Eye (tissue), 1 donor: Measurements from ENCODE around the gene NCAPD3.

ENCODE experiments used
- DNase-seq: peaks from one replicate; pipeline ENCODE4 v3.0.0-alpha.2; 2015

NCAPD3 gene

GRCh38 chr11:134157451-134157850, 66.3 kb downstream of the NCAPD3 start:
- no peak for DNase-seq

- DNase-seq = no peak
These were observed 67.6 kb downstream of the NCAPD3 start for GRCh38 chr11:134155946-134156865.

GRCh38 chr11:134155456-134155855, 68.3 kb downstream of the NCAPD3 start:
- no peak for DNase-seq

- no peak for DNase-seq
These were observed 69.3 kb downstream of the NCAPD3 start for GRCh38 chr11:134154441-134154840.

- DNase-seq = no peak
These were observed 70.4 kb downstream of the NCAPD3 start for GRCh38 chr11:134153147-134153905.

GRCh38 chr11:134152696-134153095, 71.1 kb downstream of the NCAPD3 start:
- DNase-seq = no peak

- no peak for DNase-seq
These were observed 72.6 kb downstream of the NCAPD3 start for GRCh38 chr11:134151083-134151747.

- DNase-seq = no peak
These were observed 73.4 kb downstream of the NCAPD3 start for GRCh38 chr11:134150195-134150903.

- no peak for DNase-seq
These were observed 74.4 kb downstream of the NCAPD3 start for GRCh38 chr11:134149371-134149770.

- DNase-seq = no peak
These were observed 77.2 kb downstream of the NCAPD3 start for GRCh38 chr11:134146598-134146997.

- no peak for DNase-seq
These were observed 78.1 kb downstream of the NCAPD3 start for GRCh38 chr11:134145715-134146114.

- DNase-seq = no peak
These were observed 79.0 kb downstream of the NCAPD3 start for GRCh38 chr11:134144744-134145143.

GRCh38 chr11:134143801-134144200, 80.0 kb downstream of the NCAPD3 start:
- no peak for DNase-seq

- no peak for DNase-seq
These were observed 81.2 kb downstream of the NCAPD3 start for GRCh38 chr11:134142536-134142935.

GRCh38 chr11:134140961-134141490, 82.7 kb downstream of the NCAPD3 start:
- DNase-seq = no peak

- peak; percentile 94 for DNase-seq
These were observed 83.9 kb downstream of the NCAPD3 start for GRCh38 chr11:134139873-134140331.

- DNase-seq = no peak
These were observed 84.4 kb downstream of the NCAPD3 start for GRCh38 chr11:134139303-134139872.

- no peak for DNase-seq
These were observed 85.4 kb downstream of the NCAPD3 start for GRCh38 chr11:134138376-134138775.

GRCh38 chr11:134134167-134134566, 89.6 kb downstream of the NCAPD3 start:
- no peak for DNase-seq

- no peak for DNase-seq
These were observed 91.0 kb downstream of the NCAPD3 start for GRCh38 chr11:134132808-134133207.

- DNase-seq = no peak
These were observed 92.0 kb downstream of the NCAPD3 start for GRCh38 chr11:134131628-134132244.
